GM18507 (cell line): ENCODE measurements around the gene FAR2.
"Not testable (repeated sequence)": the region's sequence is repeated elsewhere in the genome, so short reads cannot be mapped to it uniquely, and the experiment has no call there.

Experiments used
- DNase-seq: peaks from one replicate; pipeline ENCODE4 v3.0.0; 2011; ENCODE audit warnings: low read depth; ENCODE audit not compliant: insufficient read length; ENCODE audit errors: extremely low spot score
- FAIRE-seq: peaks from 2 replicates; lab custom pipeline; 2011; peaks lifted over from hg19 to GRCh38; lab: Jason Lieb, UNC

FAR2 gene

GRCh38 chr12:29257687-29258086, 108.6 kb downstream of the FAR2 start:
- not testable (repeated sequence) for FAIRE-seq, DNase-seq

- DNase-seq (no peak), FAIRE-seq (no peak)
Measured at GRCh38 chr12:29264424-29264823, 115.3 kb downstream of the FAR2 start.

GRCh38 chr12:29269706-29270408, 120.8 kb downstream of the FAR2 start:
- DNase-seq (no peak), FAIRE-seq (no peak)

GRCh38 chr12:29270446-29270845, 121.4 kb downstream of the FAR2 start:
- no peak for FAIRE-seq
- no peak for DNase-seq

- DNase-seq (no peak), FAIRE-seq (no peak)
Measured at GRCh38 chr12:29273178-29273843, 124.2 kb downstream of the FAR2 start.

GRCh38 chr12:29275834-29276233, 126.8 kb downstream of the FAR2 start:
- no peak for FAIRE-seq
- DNase-seq: no peak

- FAIRE-seq: no peak
- DNase-seq: no peak
Measured at GRCh38 chr12:29277231-29277630, 128.2 kb downstream of the FAR2 start.

- FAIRE-seq: no peak
- DNase-seq: no peak
Measured at GRCh38 chr12:29278673-29279420, 129.8 kb downstream of the FAR2 start.

- DNase-seq (no peak), FAIRE-seq (no peak)
Measured at GRCh38 chr12:29281371-29282005, 132.4 kb downstream of the FAR2 start.

- DNase-seq: no peak
- no peak for FAIRE-seq
Measured at GRCh38 chr12:29282031-29282816, 133.1 kb downstream of the FAR2 start.

GRCh38 chr12:29283969-29284700, 135.1 kb downstream of the FAR2 start:
- no peak for FAIRE-seq

GRCh38 chr12:29286081-29286790, 137.2 kb downstream of the FAR2 start:
- DNase-seq (no peak), FAIRE-seq (no peak)

More at GRCh38 chr12:29283969-29284700, 135.1 kb downstream of the FAR2 start:
- no peak for DNase-seq

GRCh38 chr12:29287622-29288021, 138.5 kb downstream of the FAR2 start:
- no peak for FAIRE-seq

GRCh38 chr12:29288031-29288430, 139.0 kb downstream of the FAR2 start:
- no peak for FAIRE-seq
- no peak for DNase-seq

More at GRCh38 chr12:29287622-29288021, 138.5 kb downstream of the FAR2 start:
- no peak for DNase-seq

GRCh38 chr12:29290475-29290874, 141.4 kb downstream of the FAR2 start:
- not testable (repeated sequence) for FAIRE-seq, DNase-seq

- FAIRE-seq (no peak), DNase-seq (no peak)
Measured at GRCh38 chr12:29291226-29291625, 142.1 kb downstream of the FAR2 start.

- DNase-seq: no peak
- no peak for FAIRE-seq
Measured at GRCh38 chr12:29299633-29300032, 150.6 kb downstream of the FAR2 start.

- FAIRE-seq (no peak), DNase-seq (no peak)
Measured at GRCh38 chr12:29301114-29301513, 152.0 kb downstream of the FAR2 start.
